VCaP (cell line): ENCODE measurements around the gene LRRC3C.

Source experiments
- H3K27ac ChIP-seq: fragments of 450-650 bp; 2 replicates; pipeline ENCODE4 v1.5.1; 2017
- TF ChIP-seq, protein P1 (sequence below): fragments of 450-650 bp; conservative IDR thresholded peaks from 2 replicates; pipeline ENCODE4 v1.5.1; 2017; ENCODE audit warnings: mild to moderate bottlenecking, moderate library complexity

The LRRC3C gene

DNA sequence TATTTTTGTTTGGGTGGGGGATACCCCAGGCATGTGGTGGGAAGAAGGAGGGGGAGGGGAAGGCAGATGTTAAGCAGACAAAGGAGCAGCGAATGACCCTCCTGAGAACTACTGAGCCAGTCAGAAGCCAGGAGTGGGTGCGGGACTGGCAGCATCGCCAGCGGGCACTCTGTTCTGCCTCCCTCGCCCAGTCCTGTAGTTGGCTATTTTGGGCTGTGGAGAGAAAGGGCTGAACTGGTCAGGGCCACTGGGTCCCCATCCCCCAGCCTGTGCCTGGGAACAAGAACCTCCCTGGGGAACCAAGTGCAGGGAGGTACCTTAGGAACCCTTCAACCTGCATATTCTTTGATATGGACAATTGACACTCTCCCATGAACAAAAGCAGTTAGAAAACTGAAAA lies 6.4 kb downstream of the LRRC3C start:
- TF ChIP-seq, protein P1, sequence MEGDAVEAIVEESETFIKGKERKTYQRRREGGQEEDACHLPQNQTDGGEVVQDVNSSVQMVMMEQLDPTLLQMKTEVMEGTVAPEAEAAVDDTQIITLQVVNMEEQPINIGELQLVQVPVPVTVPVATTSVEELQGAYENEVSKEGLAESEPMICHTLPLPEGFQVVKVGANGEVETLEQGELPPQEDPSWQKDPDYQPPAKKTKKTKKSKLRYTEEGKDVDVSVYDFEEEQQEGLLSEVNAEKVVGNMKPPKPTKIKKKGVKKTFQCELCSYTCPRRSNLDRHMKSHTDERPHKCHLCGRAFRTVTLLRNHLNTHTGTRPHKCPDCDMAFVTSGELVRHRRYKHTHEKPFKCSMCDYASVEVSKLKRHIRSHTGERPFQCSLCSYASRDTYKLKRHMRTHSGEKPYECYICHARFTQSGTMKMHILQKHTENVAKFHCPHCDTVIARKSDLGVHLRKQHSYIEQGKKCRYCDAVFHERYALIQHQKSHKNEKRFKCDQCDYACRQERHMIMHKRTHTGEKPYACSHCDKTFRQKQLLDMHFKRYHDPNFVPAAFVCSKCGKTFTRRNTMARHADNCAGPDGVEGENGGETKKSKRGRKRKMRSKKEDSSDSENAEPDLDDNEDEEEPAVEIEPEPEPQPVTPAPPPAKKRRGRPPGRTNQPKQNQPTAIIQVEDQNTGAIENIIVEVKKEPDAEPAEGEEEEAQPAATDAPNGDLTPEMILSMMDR = no peak
- H3K27ac ChIP-seq = no peak overlapping the region

DNA sequence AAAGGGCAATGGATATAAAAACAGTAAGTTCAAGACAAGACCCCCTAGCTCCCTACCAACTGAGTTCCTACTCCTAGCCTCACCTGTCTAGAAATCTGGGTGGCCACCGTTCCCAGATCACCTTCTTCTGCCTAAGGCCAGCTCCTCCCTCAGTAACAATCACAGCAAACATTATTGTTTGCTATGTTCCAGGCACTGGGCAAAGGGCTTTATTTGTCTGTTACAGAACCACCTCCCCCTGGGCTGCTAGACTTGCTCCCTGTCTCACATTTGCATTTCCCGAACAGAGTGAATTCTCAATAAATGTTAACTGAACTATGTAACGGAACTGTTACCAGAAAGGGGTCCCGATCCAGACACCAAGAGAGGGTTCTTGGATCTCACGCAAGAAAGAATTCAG lies 6.8 kb downstream of the LRRC3C start:
- H3K27ac ChIP-seq = no peak overlapping the region

DNA sequence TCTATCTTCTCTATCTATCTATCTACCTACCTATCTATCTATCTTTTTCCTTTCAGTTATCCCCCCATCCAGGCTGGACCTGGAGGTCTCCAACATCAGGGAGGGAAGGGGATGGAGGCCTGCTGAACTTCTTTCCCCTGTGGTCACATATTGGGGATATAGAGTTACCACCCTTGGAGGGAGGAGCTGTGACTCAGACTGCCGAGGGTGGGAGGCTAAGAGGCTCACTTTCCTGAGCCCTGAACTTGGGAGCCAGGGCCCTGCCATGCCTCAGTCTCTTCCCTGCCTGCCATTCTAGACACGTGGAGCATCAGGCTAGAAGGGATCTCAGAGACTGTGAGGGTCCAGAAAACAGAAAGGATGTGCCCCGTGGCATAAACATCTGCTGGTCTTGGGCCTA lies 8.4 kb downstream of the LRRC3C start:
- TF ChIP-seq, protein P1 = no peak
- no peak overlapping the region for H3K27ac ChIP-seq

More for the DNA sequence above, 6.8 kb downstream of the LRRC3C start:
- TF ChIP-seq, protein P1 = no peak

DNA sequence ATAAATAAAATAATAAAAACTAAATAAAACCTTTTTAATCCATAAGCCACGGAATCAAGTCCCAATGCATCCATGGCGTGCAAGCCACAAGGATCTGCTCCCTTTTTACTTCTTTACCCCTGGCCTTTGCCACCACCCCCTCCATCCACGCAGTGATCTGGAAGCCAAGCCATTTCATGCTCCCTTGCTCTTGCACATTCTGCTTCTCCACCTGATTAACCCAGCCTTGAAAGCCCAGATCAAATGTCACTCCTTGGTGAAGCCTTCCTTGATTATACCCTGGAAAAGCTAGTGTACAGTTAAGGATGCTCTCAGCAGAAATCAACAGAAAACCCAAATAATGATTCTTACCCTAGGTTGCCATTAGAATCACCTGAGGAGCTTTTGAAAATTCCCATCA lies 9.9 kb downstream of the LRRC3C start:
- TF ChIP-seq, protein P1 = no peak
- H3K27ac ChIP-seq = no peak overlapping the region

DNA sequence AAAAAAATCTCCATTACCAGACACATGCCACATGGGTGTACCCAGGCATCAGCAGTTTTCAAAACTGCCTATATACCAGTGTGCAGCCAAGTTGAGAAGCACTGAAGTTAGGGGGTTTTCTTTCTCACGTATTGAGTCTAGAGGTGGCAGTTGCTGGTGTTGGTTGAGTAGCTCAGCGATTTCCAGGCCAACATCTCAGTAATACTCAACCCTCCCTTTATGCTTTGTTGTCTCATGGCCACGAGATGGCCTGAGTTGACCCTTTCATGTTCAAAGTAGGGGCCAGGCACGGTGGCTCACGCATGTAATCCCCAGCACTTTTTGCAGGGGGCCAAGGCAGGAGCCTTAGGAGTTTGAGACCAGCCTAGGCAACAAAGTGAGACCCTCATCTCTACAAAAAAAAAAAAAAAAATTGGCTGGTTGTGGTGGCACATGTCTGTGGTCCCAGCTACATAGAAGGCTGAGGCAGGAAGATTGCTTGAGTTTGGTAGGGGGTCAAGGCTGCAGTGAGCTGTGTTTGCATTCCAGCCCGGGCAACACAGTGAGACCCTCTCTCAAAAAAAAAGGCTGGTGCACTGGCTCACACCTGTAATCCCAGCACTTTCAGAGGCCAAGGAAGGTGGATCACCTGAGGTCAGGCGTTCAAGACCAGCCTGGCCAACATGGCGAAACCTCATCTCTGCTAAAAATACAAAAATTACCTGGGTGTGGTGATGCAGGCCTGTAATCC lies 10.8 kb downstream of the LRRC3C start:
- H3K27ac ChIP-seq = no peak overlapping the region
- TF ChIP-seq, protein P1 = no peak

DNA sequence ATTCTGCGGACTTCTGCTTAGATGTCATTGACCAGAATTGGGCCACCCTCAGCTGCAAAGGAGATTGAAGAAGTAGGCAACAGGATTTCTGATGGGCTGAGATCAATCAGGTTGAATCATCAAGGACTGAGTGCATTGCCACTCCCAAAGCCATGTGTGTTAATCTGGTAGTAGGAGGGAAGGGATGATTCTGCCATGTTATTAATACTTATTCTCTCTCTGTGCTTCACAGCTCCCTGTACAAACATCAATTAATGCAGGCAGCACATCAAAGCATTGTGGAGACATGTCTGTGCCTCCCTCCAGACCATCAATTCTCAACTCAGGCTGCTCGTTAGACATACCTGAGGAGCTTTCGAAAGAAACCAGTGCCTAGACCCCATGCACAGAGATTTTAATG lies 11.6 kb downstream of the LRRC3C start:
- TF ChIP-seq, protein P1 = no peak
- peak overlapping the region; percentile 35 for H3K27ac ChIP-seq

DNA sequence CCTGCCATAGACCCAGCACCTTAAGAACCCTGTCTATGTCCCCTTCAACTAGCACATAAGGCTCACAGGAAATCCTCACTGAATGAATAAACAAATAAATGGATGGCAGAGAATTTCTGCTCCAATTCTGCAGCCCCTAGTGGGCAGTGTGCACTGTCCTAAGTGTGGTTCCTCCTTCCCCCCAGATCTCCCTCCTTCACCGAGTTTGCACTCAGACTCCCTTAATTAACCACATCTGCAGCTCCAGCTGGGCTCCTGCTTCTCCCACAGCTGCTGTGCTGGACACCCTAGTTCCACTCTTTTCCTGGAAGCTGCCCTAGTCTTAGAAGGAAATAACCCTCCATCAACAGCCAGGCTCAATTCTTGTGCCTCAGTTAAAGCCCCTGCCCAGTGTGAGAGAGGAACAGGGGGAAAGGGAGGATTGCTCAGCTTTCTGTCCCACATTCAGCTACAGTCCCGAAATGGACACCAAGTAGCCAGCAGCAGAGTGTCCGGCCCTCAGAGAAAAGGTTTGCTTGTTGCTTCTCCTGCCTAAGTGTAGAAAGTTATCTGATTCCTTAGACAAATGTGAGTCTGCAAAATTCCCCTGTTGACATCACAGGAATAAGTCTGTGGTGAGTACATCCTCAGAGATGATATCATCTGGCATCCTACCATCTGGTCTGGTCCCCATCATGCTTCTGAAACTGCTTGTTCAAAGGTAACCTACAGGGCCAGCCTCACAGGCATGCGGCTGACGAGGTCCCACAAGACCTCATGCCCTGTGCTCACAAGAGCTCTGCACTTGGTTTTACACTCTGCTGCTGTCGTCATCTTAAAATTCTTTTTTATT lies 12.3 kb downstream of the LRRC3C start:
- peak overlapping the region; percentile 35 for H3K27ac ChIP-seq

More for the DNA sequence above, 12.3 kb downstream of the LRRC3C start:
- TF ChIP-seq, protein P1 = peak; percentile 74
